ENCODE results near the gene RAPGEF5.
"Not testable (repeated sequence)": the region's sequence is repeated elsewhere in the genome, so short reads cannot be mapped to it uniquely, and the experiment has no call there.

RAPGEF5 gene

DNA sequence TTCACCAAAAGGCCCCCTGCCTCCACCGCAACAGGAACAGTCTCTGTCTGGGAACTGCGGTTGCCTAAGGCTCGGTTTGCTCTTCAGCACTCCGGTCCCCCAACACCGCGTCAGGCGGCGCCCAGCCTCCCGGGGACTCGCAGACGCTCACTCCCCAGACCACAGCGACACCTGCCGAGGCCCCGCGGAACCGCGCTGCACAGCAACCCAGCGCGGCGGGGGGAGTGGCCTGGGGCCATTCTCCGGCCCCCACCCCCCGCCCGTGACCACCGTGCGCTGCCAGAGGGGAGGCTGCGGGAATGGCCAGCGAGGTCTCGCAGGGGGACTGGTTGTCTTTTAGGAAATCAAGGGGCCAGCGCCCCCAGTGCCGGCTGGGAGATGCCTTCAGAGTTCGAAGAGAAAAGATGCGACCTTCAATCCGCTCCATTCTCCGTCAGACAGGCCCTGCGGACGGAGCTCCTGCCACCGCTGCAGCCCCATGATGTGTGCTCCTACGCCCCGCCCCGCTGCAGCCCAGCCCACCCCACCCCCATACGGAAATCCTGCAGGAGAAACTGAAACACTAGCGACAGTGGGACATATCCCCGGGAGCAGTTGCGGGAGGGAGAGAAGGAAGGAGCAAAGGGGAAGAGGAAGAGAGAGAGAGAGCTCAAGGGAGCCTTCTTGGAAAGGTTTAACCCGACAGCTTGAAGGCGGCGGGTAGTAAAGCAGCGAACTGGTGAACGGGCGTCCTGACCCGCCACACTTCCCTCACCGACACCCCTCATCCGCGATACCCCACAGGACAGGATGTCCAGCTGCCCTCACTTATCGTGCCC lies 273.9 kb downstream of the RAPGEF5 start:
- H3K4me2 ChIP-seq (ENCODE audit: low read length): peak overlapping the region; percentile 95
- peaks cover 7% of the 10 kb centered on the region for H3K4me1 ChIP-seq
- peak overlapping the region; percentile 65 for H3K27ac ChIP-seq
- no peaks in the 10 kb centered on the region for H3K27me3 ChIP-seq (ENCODE audit: control insufficient read depth, insufficient read depth, low read length)
- peak overlapping the region; percentile 73 for H3K4me3 ChIP-seq (ENCODE audit: low read depth, low read length)
- no peaks in the 10 kb centered on the region for H3K79me2 ChIP-seq
- no peaks in the 10 kb centered on the region for H3K9me3 ChIP-seq (ENCODE audit: control insufficient read depth, low read length)
- H3K9ac ChIP-seq: no peak overlapping the region
- no peaks in the 10 kb centered on the region for H3K36me3 ChIP-seq (ENCODE audit: control insufficient read depth, insufficient read depth, low read length)
- peak overlapping the region; percentile 68 for H2AFZ ChIP-seq
- TF ChIP-seq, protein P1, sequence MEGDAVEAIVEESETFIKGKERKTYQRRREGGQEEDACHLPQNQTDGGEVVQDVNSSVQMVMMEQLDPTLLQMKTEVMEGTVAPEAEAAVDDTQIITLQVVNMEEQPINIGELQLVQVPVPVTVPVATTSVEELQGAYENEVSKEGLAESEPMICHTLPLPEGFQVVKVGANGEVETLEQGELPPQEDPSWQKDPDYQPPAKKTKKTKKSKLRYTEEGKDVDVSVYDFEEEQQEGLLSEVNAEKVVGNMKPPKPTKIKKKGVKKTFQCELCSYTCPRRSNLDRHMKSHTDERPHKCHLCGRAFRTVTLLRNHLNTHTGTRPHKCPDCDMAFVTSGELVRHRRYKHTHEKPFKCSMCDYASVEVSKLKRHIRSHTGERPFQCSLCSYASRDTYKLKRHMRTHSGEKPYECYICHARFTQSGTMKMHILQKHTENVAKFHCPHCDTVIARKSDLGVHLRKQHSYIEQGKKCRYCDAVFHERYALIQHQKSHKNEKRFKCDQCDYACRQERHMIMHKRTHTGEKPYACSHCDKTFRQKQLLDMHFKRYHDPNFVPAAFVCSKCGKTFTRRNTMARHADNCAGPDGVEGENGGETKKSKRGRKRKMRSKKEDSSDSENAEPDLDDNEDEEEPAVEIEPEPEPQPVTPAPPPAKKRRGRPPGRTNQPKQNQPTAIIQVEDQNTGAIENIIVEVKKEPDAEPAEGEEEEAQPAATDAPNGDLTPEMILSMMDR (IDR thresholded peaks at IDR 0.05): peak; percentile 99

DNA sequence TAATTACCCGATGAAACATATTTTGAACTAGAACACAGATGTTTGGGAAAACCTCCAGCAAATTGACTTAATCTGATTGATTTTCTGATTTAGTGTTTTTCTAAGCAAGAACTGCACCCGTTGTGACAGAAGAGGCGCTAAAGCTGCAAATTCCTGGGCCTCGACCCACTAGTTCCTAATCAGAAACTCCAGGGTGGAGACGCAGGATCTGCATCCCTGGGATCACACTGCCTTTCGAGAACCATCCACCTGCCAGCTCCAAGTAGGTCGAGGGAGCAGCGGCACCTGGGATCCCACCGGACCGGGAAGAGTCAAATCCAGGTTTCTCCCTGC lies 274.4 kb downstream of the RAPGEF5 start:
- Histone ChIP-seq H3K27ac (peak overlapping the region; percentile 65), H3K9me3 (ENCODE audit: control insufficient read depth, low read length) (no peaks in the 10 kb centered on the region), H2AFZ (peak overlapping the region; percentile 68), H3K4me1 (peaks cover 4% of the 10 kb centered on the region), H3K4me2 (ENCODE audit: low read length) (peak overlapping the region; percentile 95), H3K79me2 (no peaks in the 10 kb centered on the region), H3K4me3 (ENCODE audit: low read depth, low read length) (peak overlapping the region; percentile 73), H3K27me3 (ENCODE audit: control insufficient read depth, insufficient read depth, low read length) (no peaks in the 10 kb centered on the region), H3K9ac (no peak overlapping the region), H3K36me3 (ENCODE audit: control insufficient read depth, insufficient read depth, low read length) (no peaks in the 10 kb centered on the region)
- TF ChIP-seq, protein P1 (IDR thresholded peaks at IDR 0.05): no peak

DNA sequence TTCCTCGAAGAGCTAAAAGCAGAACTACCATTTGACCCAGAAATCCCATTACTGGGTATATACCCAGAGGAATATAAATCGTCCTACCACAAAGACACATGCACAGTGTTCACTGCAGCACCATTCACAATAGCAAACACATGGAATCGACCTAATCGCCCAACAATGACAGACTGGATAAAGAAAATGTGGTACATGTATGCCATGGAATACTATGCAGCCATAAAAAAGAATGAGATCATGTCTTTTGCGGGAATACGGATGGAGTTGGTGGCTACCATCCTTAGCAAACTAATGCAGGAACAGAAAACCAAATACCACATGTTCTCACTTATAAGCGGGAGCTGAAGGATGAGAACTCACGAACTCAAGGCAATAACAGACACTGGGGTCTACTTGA lies 276.7 kb downstream of the RAPGEF5 start:
- H3K36me3 ChIP-seq (ENCODE audit: control insufficient read depth, insufficient read depth, low read length); H3K27ac ChIP-seq; H3K4me1 ChIP-seq; H2AFZ ChIP-seq; H3K27me3 ChIP-seq (ENCODE audit: control insufficient read depth, insufficient read depth, low read length); H3K79me2 ChIP-seq; H3K9me3 ChIP-seq (ENCODE audit: control insufficient read depth, low read length); H3K4me2 ChIP-seq (ENCODE audit: low read length); H3K4me3 ChIP-seq (ENCODE audit: low read depth, low read length); H3K9ac ChIP-seq: not testable (repeated sequence)

DNA sequence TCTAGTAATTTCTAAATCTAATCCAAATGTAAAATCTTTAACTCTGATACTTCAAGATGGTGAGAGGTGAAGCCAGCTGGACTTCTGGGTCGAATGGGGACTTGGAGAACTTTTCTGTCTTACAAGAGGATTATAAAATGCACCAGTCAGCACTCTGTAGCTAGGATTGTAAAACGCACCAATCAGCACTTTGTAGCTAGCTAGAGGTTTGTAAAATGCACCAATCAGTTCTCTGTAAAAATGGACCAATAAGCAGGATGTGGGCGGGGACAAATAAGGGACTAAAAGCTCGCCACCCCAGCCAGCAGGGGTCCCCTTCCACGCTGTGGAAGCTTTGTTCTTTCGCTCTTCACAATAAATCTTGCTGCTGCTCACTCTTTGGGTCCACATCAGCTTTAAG lies 278.1 kb downstream of the RAPGEF5 start:
- H3K27ac ChIP-seq; H3K79me2 ChIP-seq; H2AFZ ChIP-seq; H3K4me2 ChIP-seq (ENCODE audit: low read length); H3K9me3 ChIP-seq (ENCODE audit: control insufficient read depth, low read length); H3K9ac ChIP-seq; H3K4me1 ChIP-seq; H3K36me3 ChIP-seq (ENCODE audit: control insufficient read depth, insufficient read depth, low read length); H3K27me3 ChIP-seq (ENCODE audit: control insufficient read depth, insufficient read depth, low read length); H3K4me3 ChIP-seq (ENCODE audit: low read depth, low read length): not testable (repeated sequence)

DNA sequence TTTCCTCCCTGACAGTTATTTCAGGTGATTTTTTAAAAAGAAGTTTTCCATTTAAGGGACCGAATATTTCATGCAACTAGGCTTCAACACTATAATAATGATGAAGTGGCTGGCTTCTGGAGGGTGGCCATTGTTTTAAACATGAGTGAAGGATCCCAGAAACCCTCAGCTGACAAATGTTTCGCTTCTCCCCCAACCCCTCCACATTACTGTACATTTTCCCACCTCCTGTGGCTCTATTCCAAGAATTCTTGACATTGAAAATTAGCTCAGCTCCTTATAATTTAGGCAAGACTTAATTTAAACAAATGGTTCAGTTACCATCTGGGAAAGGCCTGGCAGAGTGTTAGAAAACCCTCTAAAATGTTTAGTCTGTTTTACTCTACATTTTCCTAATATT lies 281.4 kb downstream of the RAPGEF5 start:
- no peaks in the 10 kb centered on the region for H3K27me3 ChIP-seq (ENCODE audit: control insufficient read depth, insufficient read depth, low read length)
- H2AFZ ChIP-seq: no peak overlapping the region
- no peak overlapping the region for H3K27ac ChIP-seq
- H3K4me3 ChIP-seq (ENCODE audit: low read depth, low read length): no peak overlapping the region
- H3K4me2 ChIP-seq (ENCODE audit: low read length): no peak overlapping the region
- H3K79me2 ChIP-seq: no peaks in the 10 kb centered on the region
- no peaks in the 10 kb centered on the region for H3K36me3 ChIP-seq (ENCODE audit: control insufficient read depth, insufficient read depth, low read length)
- H3K9ac ChIP-seq: no peak overlapping the region
- TF ChIP-seq, protein P1 (IDR thresholded peaks at IDR 0.05): no peak
- H3K4me1 ChIP-seq: no peaks in the 10 kb centered on the region
- no peaks in the 10 kb centered on the region for H3K9me3 ChIP-seq (ENCODE audit: control insufficient read depth, low read length)

DNA sequence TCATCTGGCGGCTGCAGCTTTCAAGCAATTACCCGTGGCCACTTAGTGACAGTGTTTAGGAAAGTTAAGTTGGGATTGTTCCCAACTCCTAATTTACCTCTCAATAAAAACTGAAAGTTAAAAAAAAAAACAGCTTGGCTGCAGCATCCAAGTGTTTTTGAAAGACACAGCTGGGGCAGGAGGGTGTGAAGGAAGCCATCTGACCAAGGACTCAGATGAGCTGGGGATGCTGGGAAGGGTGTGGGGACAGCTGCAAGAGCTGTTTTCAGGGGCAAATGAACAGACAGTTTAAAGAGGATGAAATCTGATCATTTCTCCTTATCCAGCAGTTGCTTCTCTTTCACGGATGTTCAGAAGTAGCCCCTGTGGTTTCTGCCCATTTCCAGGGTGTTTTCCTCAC lies 282.1 kb downstream of the RAPGEF5 start:
- TF ChIP-seq, protein P1 (IDR thresholded peaks at IDR 0.05): no peak
- H2AFZ ChIP-seq: no peak overlapping the region
- H3K4me3 ChIP-seq (ENCODE audit: low read depth, low read length): no peak overlapping the region
- H3K27me3 ChIP-seq (ENCODE audit: control insufficient read depth, insufficient read depth, low read length): no peaks in the 10 kb centered on the region
- H3K9me3 ChIP-seq (ENCODE audit: control insufficient read depth, low read length): no peaks in the 10 kb centered on the region
- no peak overlapping the region for H3K9ac ChIP-seq
- no peaks in the 10 kb centered on the region for H3K4me1 ChIP-seq
- no peak overlapping the region for H3K4me2 ChIP-seq (ENCODE audit: low read length)
- no peak overlapping the region for H3K27ac ChIP-seq
- H3K79me2 ChIP-seq: no peaks in the 10 kb centered on the region
- no peaks in the 10 kb centered on the region for H3K36me3 ChIP-seq (ENCODE audit: control insufficient read depth, insufficient read depth, low read length)

Measured in parathyroid adenoma (tissue), 2 donors.